NCI-H524 (cell line): ENCODE measurements around the gene SLC16A8.
"Not testable (repeated sequence)": the region's sequence is repeated elsewhere in the genome, so short reads cannot be mapped to it uniquely, and the experiment has no call there.

Source experiments
- DNase-seq, 2 experiments: peaks; one replicate each; lab custom pipeline; 2025; lab: John Stamatoyannopoulos, UW

The SLC16A8 gene

GRCh38 chr22:38043151-38044039 lies 40.6 kb downstream of the SLC16A8 start:
- DNase-seq, result no peak

GRCh38 chr22:38042488-38042790 lies 41.5 kb downstream of the SLC16A8 start:
- no peak for DNase-seq

DNA sequence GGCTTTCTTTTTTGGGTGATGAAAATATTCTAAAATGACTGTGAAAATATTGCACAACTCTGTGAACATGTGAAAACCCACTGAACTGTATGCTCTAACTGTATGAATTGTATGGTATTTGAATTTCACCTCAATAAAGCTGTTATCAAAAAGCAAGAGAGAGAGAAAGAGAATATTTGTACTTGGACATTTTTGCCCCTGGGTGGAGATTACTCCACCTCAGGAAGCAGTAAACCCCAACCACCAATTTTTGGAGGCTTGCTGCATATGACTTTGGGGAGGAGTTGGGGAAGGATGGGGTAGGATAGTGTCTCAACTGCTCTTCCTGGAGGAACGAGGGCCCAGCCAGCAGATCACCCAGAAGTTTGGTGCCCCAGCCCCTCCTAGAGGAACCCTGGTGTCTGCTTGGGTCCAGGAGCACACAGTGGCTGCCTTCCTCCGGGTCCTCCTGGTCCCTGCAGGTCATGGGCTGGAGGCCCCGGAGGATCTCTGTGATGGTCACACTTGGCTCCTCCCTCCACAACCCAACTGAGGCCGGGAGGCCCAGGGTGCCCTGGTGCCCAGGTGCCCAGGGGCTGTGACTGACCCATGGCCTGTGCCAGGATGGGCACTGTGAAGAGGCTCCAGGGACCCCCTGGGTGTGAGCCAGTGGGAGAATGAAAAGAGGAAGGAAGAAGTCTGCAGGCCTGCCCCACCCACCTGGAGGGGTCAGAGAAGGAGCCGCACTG lies 42.1 kb downstream of the SLC16A8 start:
- DNase-seq, result no peak

GRCh38 chr22:38040953-38041759 lies 42.8 kb downstream of the SLC16A8 start:
- no peak for DNase-seq

DNA sequence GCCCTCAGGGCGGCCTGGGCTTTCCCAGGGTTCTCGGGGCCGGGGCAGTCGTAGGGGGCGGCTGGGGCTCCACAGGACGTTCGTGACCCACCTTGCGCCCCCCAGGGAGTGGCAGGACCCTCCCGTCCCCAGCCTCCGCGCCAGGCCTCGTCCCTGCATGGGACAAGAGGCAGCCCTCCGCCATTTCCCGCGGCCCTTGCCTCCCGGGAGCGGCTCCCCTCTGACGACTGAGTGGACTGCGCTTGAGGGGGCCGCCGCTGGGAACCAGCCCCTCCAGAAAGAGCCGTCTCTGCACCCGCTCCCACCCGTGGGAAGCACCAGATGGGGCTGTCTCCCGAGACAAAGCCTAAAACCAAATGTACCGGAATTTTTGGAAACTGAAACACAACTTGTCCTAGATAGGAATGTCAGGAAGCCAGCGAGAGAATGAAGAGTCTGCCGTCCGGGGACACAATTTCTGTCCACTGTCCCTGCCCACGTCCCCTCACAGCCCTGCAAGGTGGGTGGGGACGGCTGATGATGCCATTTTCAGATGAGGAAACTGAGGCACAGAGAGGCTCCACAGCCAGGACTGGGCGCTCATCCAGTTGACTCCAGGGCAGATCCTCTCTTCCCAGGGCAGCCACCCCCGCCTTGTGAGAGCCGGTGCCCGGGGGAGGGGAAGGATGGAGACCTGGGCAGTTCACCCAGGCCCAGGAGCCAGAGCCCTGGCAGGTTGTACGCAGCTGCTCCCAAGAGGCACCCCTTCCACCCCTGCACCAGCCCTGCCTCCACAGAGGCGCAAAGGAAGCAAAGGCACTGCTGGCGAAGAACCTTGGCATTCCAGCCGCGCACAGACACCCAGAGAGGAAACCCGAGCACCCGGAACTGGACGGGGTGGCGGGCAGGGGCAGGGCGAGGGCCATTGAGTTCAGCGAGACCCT lies 44.8 kb downstream of the SLC16A8 start:
- no peak for DNase-seq

DNA sequence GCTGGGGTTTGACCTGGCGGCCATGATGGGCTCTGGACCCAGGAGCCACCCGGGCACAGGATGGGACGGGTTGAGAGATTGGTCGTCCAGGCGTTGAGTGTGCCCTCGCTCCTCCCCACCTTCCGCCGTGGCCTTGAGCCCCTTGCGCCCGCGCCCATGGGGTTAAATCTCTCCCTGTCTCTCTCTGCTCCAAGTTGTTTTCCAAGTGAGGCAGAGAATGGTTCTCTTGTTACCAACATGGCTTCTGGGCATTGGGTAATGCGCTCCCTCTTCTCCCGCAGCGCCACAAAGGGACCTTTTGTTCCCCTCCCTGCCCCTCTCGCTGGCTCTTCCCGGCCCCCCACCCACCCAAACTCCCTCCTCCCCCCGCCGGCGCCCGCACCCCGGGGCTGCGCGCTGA lies 45.6 kb downstream of the SLC16A8 start:
- no peak for DNase-seq

GRCh38 chr22:38037367-38038150 lies 46.4 kb downstream of the SLC16A8 start:
- DNase-seq, result not testable (repeated sequence)

DNA sequence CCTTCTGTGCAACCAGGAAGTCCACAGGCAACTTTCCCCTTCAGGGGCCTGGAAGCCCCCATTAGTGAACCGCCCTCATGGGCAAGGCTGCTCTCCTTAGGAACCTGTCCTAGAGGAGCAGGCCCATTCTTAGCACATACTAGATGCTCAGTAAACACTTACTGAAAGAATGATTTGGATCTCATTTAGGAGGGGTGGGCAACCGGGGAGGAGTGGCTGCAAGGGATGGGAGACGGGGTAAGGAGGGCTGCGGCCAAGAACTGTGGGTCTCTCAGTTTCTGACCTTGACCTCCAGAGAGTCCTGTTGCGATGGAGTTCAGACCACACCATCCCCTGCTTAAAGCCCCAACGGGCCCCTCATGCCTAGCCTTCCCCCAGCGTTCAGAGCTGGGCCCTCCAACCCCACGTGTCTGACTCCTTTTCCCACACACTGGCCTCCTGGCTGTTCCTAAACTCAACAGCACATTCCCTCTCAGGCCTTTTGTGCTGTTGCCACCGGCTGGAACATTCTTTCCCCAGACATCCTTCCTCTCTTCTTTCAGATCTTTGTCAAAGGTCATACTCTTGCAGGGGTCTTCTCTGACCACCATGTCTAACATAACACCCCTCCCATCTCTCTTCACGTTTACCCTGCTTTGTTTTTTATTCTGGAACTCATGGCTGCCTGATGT lies 47.5 kb downstream of the SLC16A8 start:
- DNase-seq, result no peak

DNA sequence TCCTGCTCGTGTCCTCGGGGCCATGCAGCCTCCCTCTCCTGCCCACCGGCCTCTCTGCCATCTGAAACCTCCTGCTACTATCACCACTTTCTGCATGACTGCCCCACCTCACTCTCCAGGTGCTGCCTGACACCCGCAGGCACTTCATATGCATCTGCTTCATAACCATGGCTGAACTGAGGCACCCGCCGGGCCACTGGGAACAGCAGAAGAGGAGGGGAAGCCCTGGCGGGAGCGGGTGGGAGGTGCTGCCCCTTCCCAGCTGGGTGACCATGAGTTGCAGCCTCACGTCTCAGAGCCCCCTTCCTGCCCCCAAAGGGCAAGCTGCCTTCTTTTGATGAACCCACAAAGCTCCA lies 48.5 kb downstream of the SLC16A8 start:
- DNase-seq, result no peak

DNA sequence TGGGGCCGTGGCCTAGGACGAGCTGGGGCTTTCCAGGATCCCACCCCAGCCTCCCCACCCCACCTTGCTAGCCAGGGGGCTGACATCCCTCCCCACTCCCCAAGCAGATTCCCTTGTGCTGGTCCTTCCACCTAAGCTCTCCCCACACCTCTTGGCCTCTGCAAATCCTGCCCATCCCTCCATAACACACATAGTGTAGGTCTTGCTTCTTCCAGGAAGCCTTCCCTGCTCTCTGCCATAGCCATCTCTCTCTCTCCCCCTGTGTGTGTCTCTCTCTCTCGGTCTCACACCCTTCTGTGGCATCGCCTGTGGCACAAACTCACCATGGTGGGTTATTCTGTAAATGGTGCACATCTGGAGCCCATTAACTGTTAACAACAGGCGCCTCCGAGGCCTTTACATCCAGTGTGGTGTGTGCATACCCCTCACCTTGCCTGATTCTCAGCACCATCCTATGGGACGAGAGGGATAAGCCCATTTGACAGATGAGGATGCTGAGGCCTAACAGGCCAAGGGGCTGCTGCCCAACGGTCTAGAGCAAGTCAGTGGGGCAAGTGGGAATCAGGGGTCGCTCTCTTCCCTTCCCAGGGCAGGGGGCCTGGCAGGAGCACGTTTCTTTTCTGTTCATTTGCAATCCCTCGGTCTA lies 49.0 kb downstream of the SLC16A8 start:
- DNase-seq, result no peak

GRCh38 chr22:38034278-38034882 lies 49.6 kb downstream of the SLC16A8 start:
- DNase-seq, result no peak

GRCh38 chr22:38033522-38034277 lies 50.3 kb downstream of the SLC16A8 start:
- no peak for DNase-seq

- DNase-seq, result no peak
Observed at GRCh38 chr22:38032681-38033521, 51.1 kb downstream of the SLC16A8 start.

DNA sequence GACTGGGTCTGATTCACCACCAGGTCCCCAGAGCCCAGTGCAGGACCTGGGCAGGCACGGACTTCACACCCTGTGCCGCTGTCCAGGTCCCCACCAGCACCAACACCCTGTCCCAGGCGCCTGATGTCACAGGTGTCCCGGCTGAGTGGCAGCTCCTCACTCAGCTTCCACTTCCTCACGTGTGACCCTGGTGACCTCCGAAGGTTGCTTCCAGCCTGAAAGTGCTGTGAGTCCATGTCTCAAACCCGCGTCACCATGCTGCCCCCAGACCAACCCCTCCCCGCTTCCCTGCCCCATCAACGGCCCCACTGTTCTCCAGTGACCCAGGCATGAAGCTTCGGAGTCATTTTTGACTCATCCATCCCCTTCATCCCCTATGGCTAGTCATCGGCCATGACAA lies 52.5 kb downstream of the SLC16A8 start:
- no peak for DNase-seq

DNA sequence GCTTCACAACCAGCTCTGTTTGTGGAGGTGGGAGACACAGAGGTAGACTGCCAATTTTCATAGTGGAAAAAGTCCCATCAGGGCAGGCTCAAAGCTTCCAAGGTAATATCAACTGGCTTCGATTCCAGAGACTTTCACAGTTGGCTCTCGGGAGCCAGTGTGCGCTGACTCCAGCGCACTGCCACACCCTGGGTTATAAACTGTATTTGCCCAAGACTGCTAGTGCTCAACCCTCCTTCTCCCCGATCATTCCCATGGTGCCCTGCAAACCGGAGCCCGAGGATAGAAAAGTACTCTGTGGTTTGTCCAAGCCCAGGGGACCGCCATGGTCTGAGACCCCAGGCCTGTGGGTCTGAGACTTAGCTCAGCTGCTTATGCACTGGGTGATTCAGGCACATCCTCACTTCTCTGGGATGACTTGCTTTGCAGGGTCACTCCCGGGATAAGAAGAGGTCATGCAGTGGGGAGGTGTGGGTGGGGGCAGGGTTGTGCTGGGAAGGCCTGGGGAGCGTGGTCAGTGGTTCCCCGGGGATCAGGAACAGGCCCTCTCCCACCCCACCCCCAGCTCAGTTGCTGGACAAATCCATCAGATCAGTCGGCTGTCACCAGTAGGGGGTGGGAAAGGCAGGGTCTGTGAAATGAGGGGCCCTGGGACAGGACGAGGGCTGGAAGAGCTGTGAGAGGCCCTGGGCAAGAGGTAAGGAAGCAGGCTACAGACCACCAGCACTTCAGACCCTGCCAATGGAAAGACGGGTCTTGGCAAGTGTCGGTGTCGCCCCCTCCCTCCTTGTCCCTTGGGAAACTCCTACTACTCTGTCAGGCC lies 53.5 kb downstream of the SLC16A8 start:
- no peak for DNase-seq

DNA sequence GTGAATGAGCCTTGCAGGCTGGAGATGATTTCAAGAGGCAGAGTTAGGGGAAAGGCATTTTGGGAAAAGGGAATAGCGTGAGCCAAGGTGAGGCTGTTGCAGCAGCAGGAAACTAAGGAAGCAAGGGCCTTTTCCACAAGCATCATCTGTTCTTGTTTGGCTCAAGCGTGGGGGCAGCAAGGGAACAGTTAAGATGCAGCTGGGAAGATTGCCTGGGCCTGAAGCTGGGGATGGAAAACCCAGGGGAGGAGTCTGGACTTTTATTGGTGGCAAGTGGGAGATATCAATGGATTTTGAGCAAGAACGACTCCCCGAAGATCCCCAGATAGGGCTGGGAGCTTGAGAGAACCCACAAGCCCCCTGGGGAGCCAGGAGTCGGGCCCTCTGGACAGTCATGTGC lies 54.1 kb downstream of the SLC16A8 start:
- DNase-seq, result no peak

DNA sequence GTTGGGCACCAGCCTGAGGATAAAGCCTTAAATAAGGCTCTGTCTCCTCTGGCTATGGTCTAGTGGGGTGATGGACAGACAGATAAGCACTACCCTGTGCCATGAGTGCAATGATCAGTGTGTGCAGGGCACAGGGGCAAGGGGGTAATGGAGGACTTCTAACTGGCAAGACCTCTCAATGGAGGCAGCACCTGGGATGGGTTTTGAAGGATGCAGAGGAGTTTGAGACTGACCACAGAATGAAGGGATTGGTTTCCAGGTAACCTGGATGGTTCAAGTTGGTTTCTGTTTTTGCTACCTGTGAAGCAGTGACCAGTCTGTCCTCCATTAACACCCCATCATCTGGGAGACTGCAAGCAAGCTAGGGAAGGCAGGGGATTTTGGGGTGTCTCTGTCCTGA lies 54.6 kb downstream of the SLC16A8 start:
- no peak for DNase-seq
